IPS-15b (cell line): Measurements from ENCODE around the gene DGCR2.

ENCODE experiments used
- H3K27me3 ChIP-seq: one replicate; pipeline ENCODE4 v1.6.1; 2013; ENCODE audit warnings: low read length; ENCODE audit not compliant: control insufficient read depth, insufficient read depth
- H3K36me3 ChIP-seq: one replicate; pipeline ENCODE4 v1.6.1; 2013; ENCODE audit warnings: low read length; ENCODE audit not compliant: control insufficient read depth, insufficient read depth
- H3K4me1 ChIP-seq: one replicate; pipeline ENCODE4 v1.6.1; 2013; ENCODE audit warnings: mild to moderate bottlenecking, low read length; ENCODE audit not compliant: control insufficient read depth, insufficient read depth
- H3K4me3 ChIP-seq: one replicate; pipeline ENCODE4 v1.5.1; 2013; ENCODE audit warnings: low read depth, low read length
- H3K9ac ChIP-seq: one replicate; pipeline ENCODE4 v1.6.1; 2013; ENCODE audit warnings: low read depth, mild to moderate bottlenecking, low read length
- H3K9me3 ChIP-seq: one replicate; pipeline ENCODE4 v1.6.1; 2013; ENCODE audit warnings: mild to moderate bottlenecking, low read length; ENCODE audit not compliant: control insufficient read depth, insufficient read depth

The DGCR2 gene

GRCh38 chr22:19130959-19131684 is 8.9 kb upstream of the DGCR2 start, which contains the start of gene TSSK2:
Gene TSSK2, plus strand, starts transcription at chr22:19131308. Its CDS starts 92 bp downstream, at chr22:19131400.
- no peaks in the 10 kb centered on the region for H3K4me1 ChIP-seq
- H3K27me3 ChIP-seq, result no peaks in the 10 kb centered on the region
- H3K9me3 ChIP-seq, result no peaks in the 10 kb centered on the region
- peaks cover 28% of the 10 kb centered on the region for H3K36me3 ChIP-seq
- no peak within 1 kb of the TSS for H3K9ac ChIP-seq
- no peak within 1 kb of the TSS for H3K4me3 ChIP-seq

GRCh38 chr22:19129871-19130270 is 7.7 kb upstream of the DGCR2 start:
- Histone ChIP-seq H3K9me3 (no peaks in the 10 kb centered on the region), H3K4me3 (no peak overlapping the region), H3K36me3 (peaks cover 26% of the 10 kb centered on the region), H3K27me3 (no peaks in the 10 kb centered on the region), H3K9ac (no peak overlapping the region), H3K4me1 (no peaks in the 10 kb centered on the region)

GRCh38 chr22:19128946-19129727 is 6.9 kb upstream of the DGCR2 start:
- Histone ChIP-seq H3K9me3 (no peaks in the 10 kb centered on the region), H3K36me3 (peaks cover 19% of the 10 kb centered on the region), H3K4me3 (no peak overlapping the region), H3K9ac (no peak overlapping the region), H3K4me1 (no peaks in the 10 kb centered on the region), H3K27me3 (no peaks in the 10 kb centered on the region)

GRCh38 chr22:19128009-19128401 is 5.8 kb upstream of the DGCR2 start:
- Histone ChIP-seq H3K27me3 (no peaks in the 10 kb centered on the region), H3K36me3 (peaks cover 9% of the 10 kb centered on the region), H3K9ac (no peak overlapping the region), H3K4me1 (no peaks in the 10 kb centered on the region), H3K9me3 (no peaks in the 10 kb centered on the region), H3K4me3 (no peak overlapping the region)

GRCh38 chr22:19127329-19128008 is 5.3 kb upstream of the DGCR2 start:
- Histone ChIP-seq H3K9me3 (no peaks in the 10 kb centered on the region), H3K27me3 (no peaks in the 10 kb centered on the region), H3K9ac (no peak overlapping the region), H3K4me3 (no peak overlapping the region), H3K36me3 (peaks cover 8% of the 10 kb centered on the region), H3K4me1 (no peaks in the 10 kb centered on the region)

- Histone ChIP-seq H3K9ac (no peak overlapping the region), H3K4me3 (no peak overlapping the region), H3K4me1 (no peaks in the 10 kb centered on the region)
Measured at GRCh38 chr22:19126309-19127273, 4.4 kb upstream of the DGCR2 start.

GRCh38 chr22:19125474-19126308 is 3.5 kb upstream of the DGCR2 start:
- Histone ChIP-seq H3K27me3 (no peaks in the 10 kb centered on the region), H3K4me1 (no peaks in the 10 kb centered on the region), H3K9me3 (no peaks in the 10 kb centered on the region), H3K4me3 (no peak overlapping the region), H3K36me3 (no peaks in the 10 kb centered on the region), H3K9ac (no peak overlapping the region)

More at GRCh38 chr22:19126309-19127273, 4.4 kb upstream of the DGCR2 start:
- H3K27me3 ChIP-seq, result no peaks in the 10 kb centered on the region
- H3K36me3 ChIP-seq, result peaks cover 1% of the 10 kb centered on the region
- no peaks in the 10 kb centered on the region for H3K9me3 ChIP-seq

- Histone ChIP-seq H3K4me3 (no peak overlapping the region), H3K9ac (no peak overlapping the region), H3K4me1 (peaks cover 3% of the 10 kb centered on the region), H3K9me3 (no peaks in the 10 kb centered on the region), H3K36me3 (peaks cover 3% of the 10 kb centered on the region), H3K27me3 (no peaks in the 10 kb centered on the region)
Measured at GRCh38 chr22:19125011-19125410, 2.8 kb upstream of the DGCR2 start.

GRCh38 chr22:19124377-19124776 is 2.2 kb upstream of the DGCR2 start:
- H3K9ac ChIP-seq, result no peak overlapping the region
- peaks cover 3% of the 10 kb centered on the region for H3K36me3 ChIP-seq
- no peaks in the 10 kb centered on the region for H3K27me3 ChIP-seq
- H3K4me3 ChIP-seq, result no peak overlapping the region
- no peaks in the 10 kb centered on the region for H3K9me3 ChIP-seq
- H3K4me1 ChIP-seq, result peaks cover 3% of the 10 kb centered on the region

- peaks cover 3% of the 10 kb centered on the region for H3K36me3 ChIP-seq
- H3K27me3 ChIP-seq, result no peaks in the 10 kb centered on the region
- no peak overlapping the region for H3K4me3 ChIP-seq
- H3K9me3 ChIP-seq, result no peaks in the 10 kb centered on the region
- no peak overlapping the region for H3K9ac ChIP-seq
- peaks cover 3% of the 10 kb centered on the region for H3K4me1 ChIP-seq
Measured at GRCh38 chr22:19123936-19124335, 1.7 kb upstream of the DGCR2 start.
